Fibroblast of lung (primary cell): ENCODE measurements around the gene ITIH3. TPM values are rescaled to one million over a fixed set of nuclear protein-coding genes. Genes with fewer than 3 reads are reported as not detected.

Experiments
- DNase-seq, 2 donors: peaks; one replicate each; pipeline versions ENCODE4 v3.0.0 to v3.0.0-alpha.2; 2010; ENCODE audit warnings: low read depth in 2 of 2
- H2AFZ ChIP-seq: 2 replicates; pipeline ENCODE4 v1.5.1; 2012; ENCODE audit warnings: low read length, control low read depth, inconsistent platforms
- H3K27ac ChIP-seq: 2 replicates; pipeline ENCODE4 v1.5.1; 2011; ENCODE audit warnings: low read length, control low read depth; ENCODE audit not compliant: insufficient read depth
- H3K27me3 ChIP-seq: 2 replicates; pipeline ENCODE4 v1.5.1; 2011; ENCODE audit warnings: mild to moderate bottlenecking, low read length; ENCODE audit not compliant: control insufficient read depth, insufficient read depth
- H3K36me3 ChIP-seq: 2 replicates; pipeline ENCODE4 v1.5.1; 2011; ENCODE audit warnings: low read length; ENCODE audit not compliant: control insufficient read depth, insufficient read depth
- H3K4me1 ChIP-seq: 2 replicates; pipeline ENCODE4 v1.5.1; 2011; ENCODE audit warnings: low read length; ENCODE audit not compliant: control insufficient read depth, insufficient read depth; ENCODE audit errors: extremely low read depth
- H3K4me2 ChIP-seq: 2 replicates; pipeline ENCODE4 v1.5.1; 2011; ENCODE audit warnings: low read length, control low read depth; ENCODE audit not compliant: insufficient read depth; ENCODE audit errors: extremely low read depth
- H3K4me3 ChIP-seq, 4 experiments: fragments of 200-600 bp in 1 of 4; sonication (generic) in 1 of 4; replicated peaks in 1 of 4; 2 replicates each; pipeline ENCODE4 v1.5.1; 2011 to 2016; ENCODE audit warnings: low read length in 4 of 4, low read depth in 3 of 4, mild to moderate bottlenecking in 3 of 4, control low read depth in 2 of 4, inconsistent platforms in 1 of 4, mixed read lengths in 1 of 4; ENCODE audit not compliant: insufficient read depth in 1 of 4; ENCODE audit errors: control extremely low read depth in 1 of 4
- H3K79me2 ChIP-seq: 2 replicates; pipeline ENCODE4 v1.5.1; 2012; ENCODE audit warnings: mild to moderate bottlenecking, low read length, inconsistent platforms; ENCODE audit not compliant: control insufficient read depth, insufficient read depth
- H3K9ac ChIP-seq: 2 replicates; pipeline ENCODE4 v1.5.1; 2011; ENCODE audit warnings: mild to moderate bottlenecking, low read length, control low read depth; ENCODE audit not compliant: insufficient read depth
- H3K9me3 ChIP-seq: 2 replicates; pipeline ENCODE4 v1.5.1; 2012; ENCODE audit warnings: low read depth, low read length; ENCODE audit not compliant: control insufficient read depth, insufficient read depth
- H4K20me1 ChIP-seq: 2 replicates; pipeline ENCODE4 v1.5.1; 2011; ENCODE audit warnings: low read length; ENCODE audit not compliant: control insufficient read depth, insufficient read depth; ENCODE audit errors: extremely low read depth
- EZH2 ChIP-seq: IDR thresholded peaks from 2 replicates; pipeline ENCODE4 v1.5.1; 2012; ENCODE audit warnings: low read length, control low read depth, mild to moderate bottlenecking; ENCODE audit errors: missing control alignments
- polyA plus RNA-seq, 2 donors: library from polyadenylated mRNA; depleted of rRNA in 1 of 2; stranded (reverse) in 1 of 2; unstranded in 1 of 2; fragments of >200 nt; gene quantifications; 2 replicates each; pipeline ENCODE4 v1.2.1, GENCODE V29; 2011 to 2012; ENCODE audit warnings: missing spikeins in 1 of 2
- total RNA-seq: library from RNA; depleted of rRNA; stranded (reverse); fragments of >200 nt; gene quantifications from 2 replicates; pipeline ENCODE4 v1.2.1, GENCODE V29; 2014
- TF ChIP-seq, protein P1 (sequence below), 2 donors: IDR thresholded peaks in 1 of 2; conservative IDR thresholded peaks in 1 of 2; 1 replicate in 1 of 2; 2 replicates in 1 of 2; pipeline ENCODE4 v1.5.1; 2011 to 2012; ENCODE audit warnings: low read length in 2 of 2, control low read depth in 1 of 2, inconsistent platforms in 1 of 2, low read depth in 1 of 2, mild to moderate bottlenecking in 1 of 2

The ITIH3 gene
- total and polyA plus RNA-seq, 2 donors (not counting 1 experiment from before 2014, with no cell fraction given): 0.17 to 1.5 TPM

DNA sequence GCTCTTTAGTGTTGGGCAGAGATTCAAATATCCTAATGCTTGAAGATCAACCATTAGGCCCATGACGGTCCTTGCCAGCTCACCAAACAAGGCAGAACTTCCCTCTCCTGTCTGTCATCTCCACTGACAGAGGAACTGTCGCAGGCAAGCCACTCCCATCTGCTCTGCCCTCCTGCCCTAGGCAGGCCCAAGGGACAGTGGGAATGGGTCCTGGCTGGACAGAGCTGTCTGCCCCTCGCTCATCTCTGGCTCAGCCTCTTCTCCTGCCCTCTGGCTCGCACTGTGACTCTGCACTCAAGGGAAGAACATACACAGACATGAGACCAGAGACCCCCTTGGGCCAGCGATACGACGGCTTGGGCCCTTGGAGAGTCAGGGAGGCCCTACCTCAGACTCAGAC is 47.8 kb downstream of the ITIH3 start:
- Histone ChIP-seq H3K4me2 (no peak overlapping the region), H3K9me3 (no peaks in the 10 kb centered on the region), H3K9ac (no peak overlapping the region), H3K4me3 (no peak overlapping the region), H3K4me1 (peaks cover 3% of the 10 kb centered on the region), H4K20me1 (no peaks in the 10 kb centered on the region), H3K79me2 (no peaks in the 10 kb centered on the region), H3K36me3 (no peaks in the 10 kb centered on the region), H2AFZ (no peak overlapping the region), H3K27ac (no peak overlapping the region), H3K27me3 (no peaks in the 10 kb centered on the region)
- TF ChIP-seq, protein P1, sequence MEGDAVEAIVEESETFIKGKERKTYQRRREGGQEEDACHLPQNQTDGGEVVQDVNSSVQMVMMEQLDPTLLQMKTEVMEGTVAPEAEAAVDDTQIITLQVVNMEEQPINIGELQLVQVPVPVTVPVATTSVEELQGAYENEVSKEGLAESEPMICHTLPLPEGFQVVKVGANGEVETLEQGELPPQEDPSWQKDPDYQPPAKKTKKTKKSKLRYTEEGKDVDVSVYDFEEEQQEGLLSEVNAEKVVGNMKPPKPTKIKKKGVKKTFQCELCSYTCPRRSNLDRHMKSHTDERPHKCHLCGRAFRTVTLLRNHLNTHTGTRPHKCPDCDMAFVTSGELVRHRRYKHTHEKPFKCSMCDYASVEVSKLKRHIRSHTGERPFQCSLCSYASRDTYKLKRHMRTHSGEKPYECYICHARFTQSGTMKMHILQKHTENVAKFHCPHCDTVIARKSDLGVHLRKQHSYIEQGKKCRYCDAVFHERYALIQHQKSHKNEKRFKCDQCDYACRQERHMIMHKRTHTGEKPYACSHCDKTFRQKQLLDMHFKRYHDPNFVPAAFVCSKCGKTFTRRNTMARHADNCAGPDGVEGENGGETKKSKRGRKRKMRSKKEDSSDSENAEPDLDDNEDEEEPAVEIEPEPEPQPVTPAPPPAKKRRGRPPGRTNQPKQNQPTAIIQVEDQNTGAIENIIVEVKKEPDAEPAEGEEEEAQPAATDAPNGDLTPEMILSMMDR (conservative IDR thresholded peaks at IDR 0.05 in 1 of 2, IDR thresholded peaks at IDR 0.05 in 1 of 2; ENCODE audit: low read depth in 1 of 2, low read length in 2 of 2): no peak
- TF ChIP-seq EZH2: no peak
- no peak for DNase-seq

GRCh38 chr3:52843108-52843865 is 48.7 kb downstream of the ITIH3 start:
- H3K9ac ChIP-seq: no peak overlapping the region
- no peak for TF ChIP-seq EZH2
- TF ChIP-seq, protein P1 (conservative IDR thresholded peaks at IDR 0.05 in 1 of 2, IDR thresholded peaks at IDR 0.05 in 1 of 2; ENCODE audit: low read depth in 1 of 2, low read length in 2 of 2): no peak
- DNase-seq: no peak

DNA sequence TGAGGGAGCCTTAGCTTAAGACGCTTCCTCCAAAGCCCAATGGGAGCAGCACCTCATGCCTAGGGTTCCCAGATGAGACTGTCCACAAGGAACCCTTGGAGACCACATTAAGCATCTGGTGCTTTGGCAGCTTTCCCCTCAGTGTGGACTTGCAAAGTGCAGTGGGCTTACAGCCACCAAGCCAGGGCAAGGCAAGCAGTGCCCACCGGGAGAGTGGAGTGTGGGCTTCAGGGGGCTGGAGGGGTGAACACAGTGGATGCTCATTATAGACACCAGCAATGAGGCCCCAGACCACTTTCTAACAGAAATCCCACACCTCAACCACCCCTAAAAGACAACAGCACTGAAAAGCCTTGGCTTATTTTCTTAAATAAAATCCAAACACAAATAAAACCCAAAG is 49.3 kb downstream of the ITIH3 start:
- H3K36me3 ChIP-seq: no peaks in the 10 kb centered on the region
- H4K20me1 ChIP-seq: no peaks in the 10 kb centered on the region
- TF ChIP-seq, protein P1 (conservative IDR thresholded peaks at IDR 0.05 in 1 of 2, IDR thresholded peaks at IDR 0.05 in 1 of 2; ENCODE audit: low read depth in 1 of 2, low read length in 2 of 2): no peak
- no peak for TF ChIP-seq EZH2
- no peaks in the 10 kb centered on the region for H3K79me2 ChIP-seq
- no peak overlapping the region for H3K27ac ChIP-seq
- no peaks in the 10 kb centered on the region for H3K27me3 ChIP-seq
- peaks cover 3% of the 10 kb centered on the region for H3K4me1 ChIP-seq
- H3K9me3 ChIP-seq: no peaks in the 10 kb centered on the region
- no peak overlapping the region for H2AFZ ChIP-seq
- DNase-seq: no peak
- H3K9ac ChIP-seq: no peak overlapping the region
- no peak overlapping the region for H3K4me2 ChIP-seq
- no peak overlapping the region for H3K4me3 ChIP-seq

More at GRCh38 chr3:52843108-52843865, 48.7 kb downstream of the ITIH3 start:
- H3K9me3 ChIP-seq: no peaks in the 10 kb centered on the region
- no peaks in the 10 kb centered on the region for H3K36me3 ChIP-seq
- H3K79me2 ChIP-seq: no peaks in the 10 kb centered on the region
- no peaks in the 10 kb centered on the region for H3K27me3 ChIP-seq
- H2AFZ ChIP-seq: no peak overlapping the region
- H3K4me1 ChIP-seq: peaks cover 3% of the 10 kb centered on the region
- no peak overlapping the region for H3K4me2 ChIP-seq
- no peak overlapping the region for H3K27ac ChIP-seq
- no peaks in the 10 kb centered on the region for H4K20me1 ChIP-seq
- no peak overlapping the region for H3K4me3 ChIP-seq
